ENCODE data around the gene RDH12. TPM values are rescaled to one million over a fixed set of nuclear protein-coding genes. Genes with fewer than 3 reads are reported as not detected.

Gene RDH12
- total and polyA plus RNA-seq, 9 of the 15 experiments (the other 6 are each of a cell fraction or from before 2014, with no cell fraction given) = 0.03 to 0.29 (median 0.07) TPM; not detected in 2

GRCh38 chr14:67695394-67695949 is 6.2 kb upstream of the RDH12 start, which contains the start of gene RDH11 (continued):
- TF ChIP-seq, protein P1, sequence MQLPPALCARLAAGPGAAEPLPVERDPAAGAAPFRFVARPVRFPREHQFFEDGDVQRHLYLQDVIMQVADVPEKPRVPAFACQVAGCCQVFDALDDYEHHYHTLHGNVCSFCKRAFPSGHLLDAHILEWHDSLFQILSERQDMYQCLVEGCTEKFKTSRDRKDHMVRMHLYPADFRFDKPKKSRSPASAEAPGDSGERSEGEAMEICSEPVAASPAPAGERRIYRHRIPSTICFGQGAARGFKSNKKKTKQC (CRISPR knock-in tag; IDR thresholded peaks at IDR 0.05) = no peak
- TF ChIP-seq NCOA2 (IDR thresholded peaks at IDR 0.05; ENCODE audit: partially characterized antibody in 2 of 2) (no peak), ZNF644 (tag; IDR thresholded peaks at IDR 0.05; ENCODE audit: low read depth) (no peak), RREB1 (CRISPR knock-in tag; IDR thresholded peaks at IDR 0.05) (no peak), ZNF354B (CRISPR knock-in tag; IDR thresholded peaks at IDR 0.05) (no peak), KLF16 (IDR thresholded peaks at IDR 0.05) (no peak), NR4A1 (CRISPR knock-in tag; IDR thresholded peaks at IDR 0.05) (no peak), NR4A1 (tag; IDR thresholded peaks at IDR 0.05) (no peak), SIN3B (IDR thresholded peaks at IDR 0.05; ENCODE audit: low read depth) (no peak), CEBPZ (IDR thresholded peaks at IDR 0.05; ENCODE audit: borderline replicate concordance, low read depth, low read length) (no peak), FOXJ3 (CRISPR knock-in tag; IDR thresholded peaks at IDR 0.05) (no peak), KDM5B (IDR thresholded peaks at IDR 0.05; ENCODE audit: insufficient replicate concordance, low read depth, low read length) (peak; percentile 39), HLTF (IDR thresholded peaks at IDR 0.05) (no peak), EHMT2 (IDR thresholded peaks at IDR 0.05) (no peak), SMAD4 (CRISPR knock-in tag; conservative IDR thresholded peaks at IDR 0.05) (no peak), SRSF7 (optimal IDR thresholded peaks at IDR 0.05; ENCODE audit: low read depth, low read length) (no peak)
- TF ChIP-seq, protein P2, sequence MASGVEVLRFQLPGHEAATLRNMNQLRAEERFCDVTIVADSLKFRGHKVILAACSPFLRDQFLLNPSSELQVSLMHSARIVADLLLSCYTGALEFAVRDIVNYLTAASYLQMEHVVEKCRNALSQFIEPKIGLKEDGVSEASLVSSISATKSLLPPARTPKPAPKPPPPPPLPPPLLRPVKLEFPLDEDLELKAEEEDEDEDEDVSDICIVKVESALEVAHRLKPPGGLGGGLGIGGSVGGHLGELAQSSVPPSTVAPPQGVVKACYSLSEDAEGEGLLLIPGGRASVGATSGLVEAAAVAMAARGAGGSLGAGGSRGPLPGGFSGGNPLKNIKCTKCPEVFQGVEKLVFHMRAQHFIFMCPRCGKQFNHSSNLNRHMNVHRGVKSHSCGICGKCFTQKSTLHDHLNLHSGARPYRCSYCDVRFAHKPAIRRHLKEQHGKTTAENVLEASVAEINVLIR (CRISPR knock-in tag; IDR thresholded peaks at IDR 0.05) = no peak

Measured in K562 (cell line).